ENCODE data around the gene SIX3.

GRCh38 chr2:44904578-44904977, 36.9 kb upstream of the SIX3 start:
- TF ChIP-seq CTCF (IDR thresholded peaks at IDR 0.05 in 4 of 5, conservative IDR thresholded peaks at IDR 0.05 in 1 of 5) (no peak), POLR2A (IDR thresholded peaks at IDR 0.05) (no peak)
